HCEC 1CT (cell line): ENCODE measurements around the gene TRAM2.
"Not testable (repeated sequence)": the region's sequence is repeated elsewhere in the genome, so short reads cannot be mapped to it uniquely, and the experiment has no call there.

Source experiments
- DNase-seq: peaks from one replicate; pipeline ENCODE4 v3.0.0-alpha.2; 2017

TRAM2 gene

DNA sequence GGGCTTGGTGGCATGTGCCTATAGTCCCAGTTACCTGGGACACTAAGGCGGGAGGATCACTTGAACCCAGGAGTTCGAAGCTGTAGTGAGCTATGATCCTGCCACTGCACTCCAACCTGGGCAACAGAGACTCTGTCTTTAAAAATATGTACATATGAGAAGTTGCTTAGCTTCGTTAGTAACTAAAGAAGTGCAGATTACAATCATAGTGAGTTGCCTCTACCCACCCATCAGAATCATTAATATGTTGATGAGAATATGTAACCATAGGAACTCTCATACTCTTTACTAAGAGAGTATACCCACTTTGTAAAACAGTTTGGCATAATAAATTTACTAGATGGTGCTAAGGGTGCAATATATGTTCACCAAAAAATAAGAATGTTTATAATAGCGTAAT is 102.7 kb downstream of the TRAM2 start:
- no peak for DNase-seq

DNA sequence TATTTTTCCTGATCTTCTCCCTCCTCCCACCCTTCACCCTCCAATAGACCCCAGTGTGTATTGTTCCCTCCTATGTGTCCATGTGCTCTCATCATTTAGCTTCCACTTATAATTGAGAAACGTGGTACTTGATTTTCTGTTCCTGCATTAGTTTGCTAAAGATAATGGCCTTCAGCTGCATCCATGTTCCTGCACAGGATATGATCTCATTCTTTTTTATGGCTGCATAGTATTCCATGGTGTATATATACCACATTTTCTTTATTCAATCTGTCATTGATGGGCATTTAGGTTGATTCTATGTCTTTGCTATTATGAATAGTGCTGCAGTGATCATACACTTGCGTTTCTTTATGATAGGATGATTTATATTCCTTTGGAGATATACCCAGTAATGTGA is 115.7 kb downstream of the TRAM2 start:
- DNase-seq, result not testable (repeated sequence)

DNA sequence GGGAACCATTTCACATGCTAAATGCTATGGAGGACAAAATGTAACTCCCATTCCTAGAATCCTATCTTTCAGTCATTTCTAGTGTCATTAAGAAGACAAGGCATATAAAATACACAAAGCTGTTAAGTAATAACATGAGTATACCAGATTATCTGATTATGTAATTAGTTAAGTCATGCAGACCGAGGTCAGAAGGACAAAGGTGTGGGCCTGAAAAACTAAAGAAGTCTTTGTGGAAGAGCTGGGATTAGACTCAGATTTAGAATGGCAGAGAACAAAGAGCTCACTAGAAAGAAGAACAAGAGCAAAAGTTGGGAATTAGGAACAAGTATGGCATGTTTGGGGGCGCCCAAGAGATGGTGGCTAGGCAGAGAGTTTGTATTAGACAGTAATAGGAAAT is 119.8 kb downstream of the TRAM2 start:
- no peak for DNase-seq

DNA sequence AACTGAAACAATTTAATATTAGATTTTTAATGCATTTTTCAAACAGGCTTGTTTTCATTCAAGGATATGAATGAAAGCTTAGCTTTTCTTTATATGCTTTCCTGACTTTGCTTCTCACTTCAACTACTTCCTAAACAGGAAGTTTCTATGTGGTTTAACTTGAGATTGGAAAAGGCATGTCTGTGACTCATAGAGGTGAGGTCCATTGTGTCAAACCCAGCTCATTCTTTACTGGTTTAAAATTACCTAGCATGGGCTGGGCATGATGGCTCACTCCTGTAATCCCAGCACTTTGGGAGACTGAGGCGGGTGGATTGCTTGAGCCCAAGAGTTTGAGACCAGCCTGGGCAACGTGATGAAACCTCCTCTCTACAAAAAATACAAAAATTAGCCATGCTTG is 122.3 kb downstream of the TRAM2 start:
- DNase-seq, result peak; percentile 20
